ENCODE results near the gene COL15A1. TPM values are rescaled to one million over a fixed set of nuclear protein-coding genes. Genes with fewer than 3 reads are reported as not detected.
"Not testable (repeated sequence)": the region's sequence is repeated elsewhere in the genome, so short reads cannot be mapped to it uniquely, and the experiment has no call there.

COL15A1 gene
- total RNA-seq, 4 donors from 2014 or later = 4.6 to 51.9 (median 10.7) TPM

DNA sequence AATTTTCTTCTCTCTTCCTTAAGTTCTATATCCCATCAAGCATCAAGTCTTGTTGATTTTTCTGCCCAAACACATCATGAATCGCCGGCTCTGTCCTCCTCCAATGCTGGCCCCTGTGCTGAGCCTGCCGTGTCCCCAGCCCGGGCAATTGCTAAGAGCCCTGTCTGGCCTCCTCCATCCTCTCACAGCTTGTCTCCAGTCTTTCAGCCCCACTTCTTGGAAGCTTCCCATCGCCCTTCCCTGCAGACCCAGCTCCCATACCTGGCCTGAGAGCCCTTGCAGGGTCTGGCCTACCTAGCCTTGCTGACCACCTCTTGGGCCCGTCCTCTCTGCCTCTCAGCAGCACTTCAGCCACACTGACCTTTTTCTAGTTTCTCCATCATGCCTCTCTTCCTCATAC, 61.9 kb downstream of the COL15A1 start:
- TF ChIP-seq, protein P1, sequence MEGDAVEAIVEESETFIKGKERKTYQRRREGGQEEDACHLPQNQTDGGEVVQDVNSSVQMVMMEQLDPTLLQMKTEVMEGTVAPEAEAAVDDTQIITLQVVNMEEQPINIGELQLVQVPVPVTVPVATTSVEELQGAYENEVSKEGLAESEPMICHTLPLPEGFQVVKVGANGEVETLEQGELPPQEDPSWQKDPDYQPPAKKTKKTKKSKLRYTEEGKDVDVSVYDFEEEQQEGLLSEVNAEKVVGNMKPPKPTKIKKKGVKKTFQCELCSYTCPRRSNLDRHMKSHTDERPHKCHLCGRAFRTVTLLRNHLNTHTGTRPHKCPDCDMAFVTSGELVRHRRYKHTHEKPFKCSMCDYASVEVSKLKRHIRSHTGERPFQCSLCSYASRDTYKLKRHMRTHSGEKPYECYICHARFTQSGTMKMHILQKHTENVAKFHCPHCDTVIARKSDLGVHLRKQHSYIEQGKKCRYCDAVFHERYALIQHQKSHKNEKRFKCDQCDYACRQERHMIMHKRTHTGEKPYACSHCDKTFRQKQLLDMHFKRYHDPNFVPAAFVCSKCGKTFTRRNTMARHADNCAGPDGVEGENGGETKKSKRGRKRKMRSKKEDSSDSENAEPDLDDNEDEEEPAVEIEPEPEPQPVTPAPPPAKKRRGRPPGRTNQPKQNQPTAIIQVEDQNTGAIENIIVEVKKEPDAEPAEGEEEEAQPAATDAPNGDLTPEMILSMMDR (IDR thresholded peaks at IDR 0.05) = no peak
- TF ChIP-seq POLR2AphosphoS5 (IDR thresholded peaks at IDR 0.05) = no peak
- no peak for TF ChIP-seq EP300 (IDR thresholded peaks at IDR 0.05; ENCODE audit: low read depth)
- no peak for TF ChIP-seq POLR2A (IDR thresholded peaks at IDR 0.05)
- DNase-seq = no peak
- no peaks in the 10 kb centered on the region for H3K4me1 ChIP-seq
- intact Hi-C loops (cut with DNase I; ENCODE audit: low total_unique reads) (loop anchor here (10.0 kb wide), 1 partner anchor 129 kb away; no protein-coding TSS in a partner anchor), in situ Hi-C loops (cut with MboI; ENCODE audit: low pct_ligation_motif_present in 1 of 4, low pct_unique_long_range_greater_than_20kb in 1 of 4, low sequenced_read_pairs in 3 of 4) (loop anchor here in 1 of 4 donors (10.0 kb wide), 1 partner anchor 129 kb away; no protein-coding TSS in a partner anchor)
- H3K4me3 ChIP-seq = no peak overlapping the region
- H3K27ac ChIP-seq = no peak overlapping the region
- no peaks in the 10 kb centered on the region for H3K36me3 ChIP-seq
- 93 to 97% methylated on average over 5 to 6 of the region's 6 CpGs for WGBS, 2 donors (ENCODE audit: low coverage in 1 of 2)
- no peaks in the 10 kb centered on the region for H3K9me3 ChIP-seq
- no peaks in the 10 kb centered on the region for H3K27me3 ChIP-seq

DNA sequence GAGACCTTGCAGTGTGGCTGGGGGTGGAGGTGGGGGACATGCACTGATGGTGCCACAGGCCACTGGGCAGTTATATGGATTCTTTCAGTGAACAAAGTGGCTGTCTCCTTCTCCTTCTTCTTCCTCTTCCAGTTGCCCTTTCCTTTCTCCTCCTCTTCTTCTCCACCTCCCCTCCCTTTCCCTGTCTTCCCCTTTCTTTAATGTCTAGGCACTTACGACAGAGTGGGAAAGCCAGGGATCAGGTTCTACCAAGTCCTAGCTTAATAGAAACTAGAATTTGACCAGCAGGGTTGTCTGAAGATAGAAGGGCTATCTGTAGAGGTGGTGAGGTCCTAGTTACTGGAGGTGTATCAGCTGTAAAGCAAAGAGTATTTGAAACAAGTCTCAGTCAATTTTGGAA, 62.8 kb downstream of the COL15A1 start:
- H3K27ac ChIP-seq = no peak overlapping the region
- no peaks in the 10 kb centered on the region for H3K9me3 ChIP-seq
- no peaks in the 10 kb centered on the region for H3K27me3 ChIP-seq
- intact Hi-C loops (cut with DNase I; ENCODE audit: low total_unique reads) (loop anchor here (10.0 kb wide), 1 partner anchor 128 kb away; no protein-coding TSS in a partner anchor), in situ Hi-C loops (cut with MboI; ENCODE audit: low pct_ligation_motif_present in 1 of 4, low pct_unique_long_range_greater_than_20kb in 1 of 4, low sequenced_read_pairs in 3 of 4) (loop anchor here in 1 of 4 donors (10.0 kb wide), 1 partner anchor 128 kb away; no protein-coding TSS in a partner anchor)
- TF ChIP-seq EP300 (IDR thresholded peaks at IDR 0.05; ENCODE audit: low read depth) (no peak), POLR2AphosphoS5 (IDR thresholded peaks at IDR 0.05) (no peak), POLR2A (IDR thresholded peaks at IDR 0.05) (no peak)
- TF ChIP-seq, protein P1 (IDR thresholded peaks at IDR 0.05) = no peak
- DNase-seq = no peak
- H3K36me3 ChIP-seq = no peaks in the 10 kb centered on the region
- no peak overlapping the region for H3K4me3 ChIP-seq
- H3K4me1 ChIP-seq = no peaks in the 10 kb centered on the region
- WGBS, 2 donors (ENCODE audit: low coverage in 1 of 2) = 88 to 100% methylated on average over 1 of the region's 1 CpG

DNA sequence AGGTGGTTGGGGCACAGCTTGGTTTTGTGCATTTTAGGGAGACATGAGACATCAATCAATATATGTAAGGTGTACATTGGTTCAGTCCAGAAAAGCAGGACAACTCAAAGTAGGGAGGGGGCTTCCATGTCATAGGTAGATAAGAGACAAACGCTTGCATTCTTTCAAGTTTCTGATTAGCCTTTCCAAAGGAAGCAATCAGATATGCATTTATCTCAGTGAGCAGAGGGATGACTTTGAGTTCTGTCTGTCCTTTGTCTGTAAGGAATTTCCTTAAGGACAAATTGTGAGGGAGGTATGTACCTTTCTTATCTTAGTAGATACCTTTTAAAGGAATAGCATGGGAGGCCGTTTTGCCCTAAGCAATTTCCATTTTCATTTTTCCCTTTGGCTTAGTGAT, 63.3 kb downstream of the COL15A1 start:
- in situ Hi-C loops (cut with MboI; ENCODE audit: low pct_ligation_motif_present in 1 of 4, low pct_unique_long_range_greater_than_20kb in 1 of 4, low sequenced_read_pairs in 3 of 4) = loop anchor here in 1 of 4 donors (10.0 kb wide), 1 partner anchor 128 kb away; no protein-coding TSS in a partner anchor
- H3K4me3 ChIP-seq = no peak overlapping the region
- no peaks in the 10 kb centered on the region for H3K4me1 ChIP-seq
- 75 to 83% methylated on average over 2 of the region's 2 CpGs for WGBS, 2 donors (ENCODE audit: low coverage in 1 of 2)
- intact Hi-C loops (cut with DNase I; ENCODE audit: low total_unique reads) = loop anchor here (10.0 kb wide), 1 partner anchor 128 kb away; no protein-coding TSS in a partner anchor
- DNase-seq = no peak
- TF ChIP-seq POLR2AphosphoS5 (IDR thresholded peaks at IDR 0.05) (no peak), EP300 (IDR thresholded peaks at IDR 0.05; ENCODE audit: low read depth) (no peak), POLR2A (IDR thresholded peaks at IDR 0.05) (no peak)
- TF ChIP-seq, protein P1 (IDR thresholded peaks at IDR 0.05) = no peak
- H3K9me3 ChIP-seq = no peaks in the 10 kb centered on the region
- no peaks in the 10 kb centered on the region for H3K27me3 ChIP-seq
- no peak overlapping the region for H3K27ac ChIP-seq
- no peaks in the 10 kb centered on the region for H3K36me3 ChIP-seq

DNA sequence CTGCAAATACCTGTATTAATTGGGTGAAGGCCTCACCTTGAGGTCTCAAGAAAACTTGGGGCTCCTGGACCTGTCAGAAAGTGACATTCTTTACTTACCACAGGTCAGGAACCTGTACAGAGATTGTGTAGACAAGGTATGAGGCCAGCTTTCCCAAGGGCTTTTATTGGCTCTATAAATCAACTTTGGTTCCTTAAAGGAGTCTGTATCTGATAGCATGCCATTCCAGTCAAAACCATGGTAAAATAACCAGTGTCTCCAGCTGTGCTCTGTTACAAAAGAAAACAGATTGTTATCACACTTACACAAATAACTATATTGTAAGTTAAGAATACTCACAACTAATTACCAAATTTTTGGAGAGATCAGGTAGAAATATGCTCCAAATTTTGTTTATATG, 64.5 kb downstream of the COL15A1 start:
- H3K4me1 ChIP-seq = no peaks in the 10 kb centered on the region
- intact Hi-C loops (cut with DNase I; ENCODE audit: low total_unique reads) (loop anchor here (10.0 kb wide), 1 partner anchor 127 kb away; no protein-coding TSS in a partner anchor), in situ Hi-C loops (cut with MboI; ENCODE audit: low pct_ligation_motif_present in 1 of 4, low pct_unique_long_range_greater_than_20kb in 1 of 4, low sequenced_read_pairs in 3 of 4) (loop anchor here in 1 of 4 donors (10.0 kb wide), 1 partner anchor 127 kb away; no protein-coding TSS in a partner anchor)
- no peaks in the 10 kb centered on the region for H3K9me3 ChIP-seq
- H3K36me3 ChIP-seq = no peaks in the 10 kb centered on the region
- H3K27me3 ChIP-seq = no peaks in the 10 kb centered on the region
- no peak overlapping the region for H3K4me3 ChIP-seq
- DNase-seq = no peak
- TF ChIP-seq, protein P1 (IDR thresholded peaks at IDR 0.05) = no peak
- no peak for TF ChIP-seq EP300 (IDR thresholded peaks at IDR 0.05; ENCODE audit: low read depth)
- no peak for TF ChIP-seq POLR2AphosphoS5 (IDR thresholded peaks at IDR 0.05)
- no peak for TF ChIP-seq POLR2A (IDR thresholded peaks at IDR 0.05)
- H3K27ac ChIP-seq = no peak overlapping the region

DNA sequence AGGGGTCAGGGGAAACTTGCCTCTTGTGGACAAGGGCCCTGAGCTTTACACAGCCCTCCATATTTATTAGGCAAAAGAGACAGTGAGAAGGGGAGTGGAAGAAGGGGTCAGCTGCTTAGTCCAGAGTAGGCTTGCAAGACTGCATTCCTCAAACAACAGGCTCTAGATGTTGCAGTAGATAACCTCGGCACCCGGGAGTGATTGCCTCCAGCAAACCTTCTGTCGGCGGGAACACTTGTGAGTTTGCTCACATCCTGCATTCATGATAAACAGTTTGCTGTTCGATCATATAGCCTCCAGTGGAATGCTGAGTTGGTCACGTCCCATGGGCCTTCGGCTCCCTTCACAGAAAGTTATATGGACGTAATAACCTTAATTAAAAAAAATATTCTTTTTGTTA, 66.7 kb downstream of the COL15A1 start:
- WGBS, 2 donors (ENCODE audit: low coverage in 1 of 2) = 95 to 100% methylated on average over 2 to 8 of the region's 8 CpGs
- H3K27ac ChIP-seq; in situ Hi-C loops (cut with MboI; ENCODE audit: low pct_ligation_motif_present in 1 of 4, low pct_unique_long_range_greater_than_20kb in 1 of 4, low sequenced_read_pairs in 3 of 4): not testable (repeated sequence)

More for the DNA sequence above, 66.7 kb downstream of the COL15A1 start:
- H3K9me3 ChIP-seq; H3K4me1 ChIP-seq; DNase-seq; intact Hi-C loops (cut with DNase I; ENCODE audit: low total_unique reads); H3K27me3 ChIP-seq; H3K36me3 ChIP-seq; H3K4me3 ChIP-seq: not testable (repeated sequence)

Data from transverse colon (tissue), 4 donors.